IMR-90 (cell line): ENCODE results near the gene CDK5R1. TPM values are rescaled to one million over a fixed set of nuclear protein-coding genes. Genes with fewer than 3 reads are reported as not detected.

ENCODE experiments used
- ATAC-seq: fragments of 200-7000 bp; cut with Tn5 transposase; 2 replicates; pipeline ENCODE4 v1.9.1; 2020; ENCODE audit warnings: low read depth, mild to moderate bottlenecking, moderate library complexity
- BruUV-seq: library from RNA; stranded (reverse); fragments of 400-500 nt; replicated peaks from 2 replicates; lab custom pipeline; 2021; lab: Mats Ljungman, UMichigan
- CTCF ChIA-PET: fragments of 300-600 bp; formaldehyde crosslinking; extraction: SDS; loops from one replicate; lab custom pipeline; 2021; ENCODE audit warnings: antibody characterized with exemption; lab: Yijun Ruan, JAX
- POLR2A ChIA-PET: fragments of 300-600 bp; sonication (Branson Sonifier 250); formaldehyde crosslinking; loops from one replicate; lab custom pipeline; 2022; ENCODE audit warnings: antibody characterized with exemption; ENCODE audit not compliant: unreplicated experiment; lab: Charles Lee
- DNase-seq: peaks from one replicate; pipeline ENCODE4 v3.0.0; 2013
- H2AFZ ChIP-seq: replicated peaks from 2 replicates; pipeline ENCODE3; 2013; ENCODE audit warnings: low read length, mild to moderate bottlenecking; ENCODE audit not compliant: poor library complexity
- H2AK5ac ChIP-seq: 2 replicates; pipeline ENCODE4 v1.6.1; 2013; ENCODE audit warnings: low read depth, low read length, inconsistent platforms
- H2AK9ac ChIP-seq: replicated peaks from 2 replicates; pipeline ENCODE3; 2013; ENCODE audit warnings: mild to moderate bottlenecking, low read depth, low read length, moderate library complexity; ENCODE audit not compliant: poor library complexity
- H2BK120ac ChIP-seq: 2 replicates; pipeline ENCODE4 v1.6.1; 2013; ENCODE audit warnings: low read depth, low read length, inconsistent platforms
- H2BK15ac ChIP-seq: 3 replicates; pipeline ENCODE4 v1.6.1; 2013; ENCODE audit warnings: low read depth, low read length, inconsistent platforms
- H2BK20ac ChIP-seq: 2 replicates; pipeline ENCODE4 v1.6.1; 2013; ENCODE audit warnings: low read depth, mild to moderate bottlenecking, inconsistent platforms, low read length, moderate library complexity
- H2BK5ac ChIP-seq: 2 replicates; pipeline ENCODE4 v1.6.1; 2013; ENCODE audit warnings: mild to moderate bottlenecking, low read depth, low read length, inconsistent platforms; ENCODE audit not compliant: poor library complexity, severe bottlenecking
- H3K14ac ChIP-seq: replicated peaks from 2 replicates; pipeline ENCODE4 v1.6.1; 2013; ENCODE audit warnings: low read depth, low read length, inconsistent platforms
- H3K18ac ChIP-seq: 2 replicates; pipeline ENCODE4 v1.6.1; 2013; ENCODE audit warnings: low read depth, low read length, control low read depth
- H3K23ac ChIP-seq: 2 replicates; pipeline ENCODE4 v1.6.1; 2013; ENCODE audit warnings: low read depth, low read length, inconsistent platforms
- H3K27ac ChIP-seq: 2 replicates; pipeline ENCODE4 v1.5.1; 2013; ENCODE audit warnings: mild to moderate bottlenecking, control low read depth, low read length; ENCODE audit not compliant: insufficient read depth
- H3K27me3 ChIP-seq: 2 replicates; pipeline ENCODE4 v1.6.1; 2013; ENCODE audit warnings: low read length; ENCODE audit not compliant: control insufficient read depth, insufficient read depth
- H3K36me3 ChIP-seq: 2 replicates; pipeline ENCODE4 v1.6.1; 2013; ENCODE audit warnings: low read length, mixed read lengths; ENCODE audit not compliant: control insufficient read depth, insufficient read depth
- H3K4ac ChIP-seq: 2 replicates; pipeline ENCODE4 v1.6.1; 2013; ENCODE audit warnings: low read depth, low read length, inconsistent platforms
- H3K4me1 ChIP-seq: 2 replicates; pipeline ENCODE4 v1.6.1; 2013; ENCODE audit warnings: low read length, mixed read lengths; ENCODE audit not compliant: control insufficient read depth, insufficient read depth
- H3K4me2 ChIP-seq: 2 replicates; pipeline ENCODE4 v1.6.1; 2013; ENCODE audit warnings: low read depth, mild to moderate bottlenecking, control low read depth, low read length, moderate library complexity
- H3K4me3 ChIP-seq: 2 replicates; pipeline ENCODE4 v1.5.1; 2013; ENCODE audit warnings: low read depth, mild to moderate bottlenecking, control low read depth, low read length, moderate library complexity; ENCODE audit not compliant: insufficient read depth
- H3K56ac ChIP-seq: 2 replicates; pipeline ENCODE4 v1.6.1; 2013; ENCODE audit warnings: low read length, inconsistent platforms; ENCODE audit not compliant: insufficient read depth; ENCODE audit errors: extremely low read depth
- H3K79me1 ChIP-seq, 2 experiments: 2 replicates each; pipeline ENCODE4 v1.6.1; 2013; ENCODE audit warnings: low read length in 2 of 2, inconsistent platforms in 1 of 2, low read depth in 1 of 2
- H3K9ac ChIP-seq: 2 replicates; pipeline ENCODE4 v1.6.1; 2013; ENCODE audit warnings: low read depth, low read length, control low read depth
- H3K9me1 ChIP-seq: 2 replicates; pipeline ENCODE4 v1.6.1; 2013; ENCODE audit warnings: low read length, inconsistent platforms; ENCODE audit not compliant: insufficient read depth
- H3K9me3 ChIP-seq: 2 replicates; pipeline ENCODE4 v1.6.1; 2013; ENCODE audit warnings: low read length; ENCODE audit not compliant: control insufficient read depth, insufficient read depth
- H4K20me1 ChIP-seq: 2 replicates; pipeline ENCODE4 v1.6.1; 2013; ENCODE audit warnings: low read length, inconsistent platforms; ENCODE audit not compliant: insufficient read depth
- H4K5ac ChIP-seq: 2 replicates; pipeline ENCODE4 v1.6.1; 2013; ENCODE audit warnings: mild to moderate bottlenecking, low read depth, low read length, control low read depth
- H4K8ac ChIP-seq, 2 experiments: 2 replicates each; pipeline ENCODE4 v1.6.1; 2013; ENCODE audit warnings: low read depth in 2 of 2, low read length in 2 of 2, control low read depth in 1 of 2, inconsistent platforms in 1 of 2
- H4K91ac ChIP-seq: 2 replicates; pipeline ENCODE4 v1.6.1; 2013; ENCODE audit warnings: low read depth, low read length, inconsistent platforms; ENCODE audit not compliant: insufficient read depth
- BHLHE40 ChIP-seq: fragments of 150-350 bp; IDR thresholded peaks from 2 replicates; pipeline ENCODE4 v1.6.1; 2016; ENCODE audit warnings: mild to moderate bottlenecking, low read depth, low read length
- CEBPB ChIP-seq: IDR thresholded peaks from 2 replicates; pipeline ENCODE4 v1.6.1; 2012; ENCODE audit warnings: low read depth, low read length, improper control_type of control experiment
- CHD1 ChIP-seq: IDR thresholded peaks from 2 replicates; pipeline ENCODE4 v1.6.1; 2012; ENCODE audit warnings: low read depth, low read length, improper control_type of control experiment
- ELK1 ChIP-seq: fragments of 150-350 bp; IDR thresholded peaks from 2 replicates; pipeline ENCODE4 v1.6.1; 2016; ENCODE audit warnings: low read depth, mild to moderate bottlenecking, low read length, moderate library complexity, borderline replicate concordance
- FOS ChIP-seq: fragments of 150-350 bp; IDR thresholded peaks from 2 replicates; pipeline ENCODE4 v1.6.1; 2016; ENCODE audit warnings: low read depth, low read length
- MAFK ChIP-seq: IDR thresholded peaks from 2 replicates; pipeline ENCODE4 v1.6.1; 2012; ENCODE audit warnings: low read depth, low read length, improper control_type of control experiment
- MAZ ChIP-seq: IDR thresholded peaks from 2 replicates; pipeline ENCODE4 v1.6.1; 2012; ENCODE audit warnings: low read depth, mild to moderate bottlenecking, low read length, improper control_type of control experiment, moderate library complexity, borderline replicate concordance
- MXI1 ChIP-seq: IDR thresholded peaks from 2 replicates; pipeline ENCODE4 v1.6.1; 2012; ENCODE audit warnings: low read depth, mild to moderate bottlenecking, low read length, moderate library complexity, borderline replicate concordance
- NFE2L2 ChIP-seq: fragments of 150-350 bp; IDR thresholded peaks from 2 replicates; pipeline ENCODE4 v1.6.1; 2016; ENCODE audit warnings: low read depth, mild to moderate bottlenecking, low read length
- POLR2A ChIP-seq: IDR thresholded peaks from 2 replicates; pipeline ENCODE4 v1.6.1; 2012; ENCODE audit warnings: mild to moderate bottlenecking, low read depth, low read length
- RAD21 ChIP-seq: IDR thresholded peaks from 2 replicates; pipeline ENCODE4 v1.6.1; 2012; ENCODE audit warnings: low read length, improper control_type of control experiment
- RCOR1 ChIP-seq: IDR thresholded peaks from 2 replicates; pipeline ENCODE4 v1.6.1; 2012; ENCODE audit warnings: mild to moderate bottlenecking, low read length, improper control_type of control experiment; ENCODE audit not compliant: insufficient replicate concordance
- SMC3 ChIP-seq: fragments of 150-350 bp; IDR thresholded peaks from 2 replicates; pipeline ENCODE4 v1.6.1; 2016; ENCODE audit warnings: low read depth, mild to moderate bottlenecking, antibody characterized with exemption, low read length, moderate library complexity
- USF2 ChIP-seq: fragments of 150-350 bp; IDR thresholded peaks from 2 replicates; pipeline ENCODE4 v1.6.1; 2017; ENCODE audit warnings: mild to moderate bottlenecking, antibody characterized with exemption, low read length, low read depth
- WGBS, 2 experiments: methylation state at CpG; one replicate each; pipeline versions ENCODE4 v1.1.5 to v1.1.7; 2013; ENCODE audit warnings: missing lambda C conversion rate in 2 of 2; ENCODE audit not compliant: insufficient read length in 1 of 2; ENCODE audit errors: extremely low coverage in 2 of 2; 5-methylcytosine and 5-hydroxymethylcytosine counted together
- dilution Hi-C: fragments of 300-500 bp; cut with HindIII; formaldehyde crosslinking; loops from one replicate; pipeline ENCODE4 v1.14.3; 2018; ENCODE audit warnings: low sequenced_read_pairs; ENCODE audit not compliant: unreplicated experiment
- in situ Hi-C: fragments of 300-500 bp; cut with MboI; formaldehyde crosslinking; loops from 3 replicates; pipeline ENCODE4 v1.14.3; 2019; ENCODE audit warnings: low sequenced_read_pairs, inconsistent platforms, mixed read lengths
- intact Hi-C: fragments of 100-400 bp; cut with micrococcal nuclease; formaldehyde crosslinking; loops from 2 replicates; pipeline ENCODE4 v1.10.0; 2022
- polyA plus RNA-seq, 3 experiments: library from polyadenylated mRNA; depleted of rRNA; stranded (reverse); fragments of >200 nt; gene quantifications; 2 replicates each; pipeline ENCODE4 v1.2.3, GENCODE V29; 2012; ENCODE audit warnings: low replicate concordance in 1 of 3
- total RNA-seq: library from RNA; depleted of rRNA; stranded (reverse); fragments of >200 nt; gene quantifications from 2 replicates; pipeline ENCODE4 v1.2.3, GENCODE V29; 2012
- TF ChIP-seq, protein P1 (sequence below): conservative IDR thresholded peaks from 2 replicates; pipeline ENCODE4 v1.5.1; 2012; ENCODE audit warnings: mild to moderate bottlenecking, low read depth, low read length, improper control_type of control experiment

Gene CDK5R1
- total and polyA plus RNA-seq, 2 of the 4 experiments (the other 2 are of a cell fraction): 0.36 to 0.74 TPM

- no peak for DNase-seq
Observed at GRCh38 chr17:32441886-32442285, 44.9 kb upstream of the CDK5R1 start.

More at GRCh38 chr17:32441886-32442285, 44.9 kb upstream of the CDK5R1 start:
- Histone ChIP-seq H3K4me1 (peaks cover 6% of the 10 kb centered on the region), H3K4ac (no peak overlapping the region), H2BK15ac (no peak overlapping the region), H3K4me2 (no peak overlapping the region), H2AK5ac (no peak overlapping the region), H2BK5ac (no peak overlapping the region), H3K36me3 (0 out of 2 replicates have a peak, but pooled peaks cover 2% of the 10 kb centered on the region), H2BK20ac (no peak overlapping the region), H3K9me3 (no peaks in the 10 kb centered on the region), H3K23ac (no peak overlapping the region), H4K8ac (no peak overlapping the region), H2AK9ac (no peak overlapping the region), H4K91ac (no peak overlapping the region), H3K14ac (no peak overlapping the region), H3K9me1 (0 out of 2 replicates have a peak, but pooled peaks cover 3% of the 10 kb centered on the region), H3K27ac (no peak overlapping the region), H3K79me1 (peaks cover 5 to 20% of the 10 kb centered on the region in 2 experiments; a peak in 3 of 4 replicates), H4K20me1 (peaks cover 20% of the 10 kb centered on the region; the same call in 1 of the 2 replicates), H3K18ac (no peak overlapping the region), H2AFZ (no peak overlapping the region), H3K9ac (no peak overlapping the region), H3K4me3 (no peak overlapping the region), H3K27me3 (peaks cover 9% of the 10 kb centered on the region), H2BK120ac (no peak overlapping the region), H4K5ac (no peak overlapping the region), H3K56ac (no peak overlapping the region)
- ATAC-seq: no peak
- TF ChIP-seq RAD21: no peak
- TF ChIP-seq FOS: no peak
- no peak for TF ChIP-seq SMC3
- TF ChIP-seq CHD1: no peak
- TF ChIP-seq RCOR1: no peak
- TF ChIP-seq ELK1: no peak
- TF ChIP-seq, protein P1, sequence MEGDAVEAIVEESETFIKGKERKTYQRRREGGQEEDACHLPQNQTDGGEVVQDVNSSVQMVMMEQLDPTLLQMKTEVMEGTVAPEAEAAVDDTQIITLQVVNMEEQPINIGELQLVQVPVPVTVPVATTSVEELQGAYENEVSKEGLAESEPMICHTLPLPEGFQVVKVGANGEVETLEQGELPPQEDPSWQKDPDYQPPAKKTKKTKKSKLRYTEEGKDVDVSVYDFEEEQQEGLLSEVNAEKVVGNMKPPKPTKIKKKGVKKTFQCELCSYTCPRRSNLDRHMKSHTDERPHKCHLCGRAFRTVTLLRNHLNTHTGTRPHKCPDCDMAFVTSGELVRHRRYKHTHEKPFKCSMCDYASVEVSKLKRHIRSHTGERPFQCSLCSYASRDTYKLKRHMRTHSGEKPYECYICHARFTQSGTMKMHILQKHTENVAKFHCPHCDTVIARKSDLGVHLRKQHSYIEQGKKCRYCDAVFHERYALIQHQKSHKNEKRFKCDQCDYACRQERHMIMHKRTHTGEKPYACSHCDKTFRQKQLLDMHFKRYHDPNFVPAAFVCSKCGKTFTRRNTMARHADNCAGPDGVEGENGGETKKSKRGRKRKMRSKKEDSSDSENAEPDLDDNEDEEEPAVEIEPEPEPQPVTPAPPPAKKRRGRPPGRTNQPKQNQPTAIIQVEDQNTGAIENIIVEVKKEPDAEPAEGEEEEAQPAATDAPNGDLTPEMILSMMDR: no peak
- TF ChIP-seq MAFK: no peak
- TF ChIP-seq CEBPB: no peak
- no peak for TF ChIP-seq MXI1
- no peak for TF ChIP-seq MAZ
- no peak for TF ChIP-seq USF2
- no peak for TF ChIP-seq BHLHE40
- TF ChIP-seq NFE2L2: no peak
- no peak for TF ChIP-seq POLR2A
- in situ Hi-C loops: no loop called here
- dilution Hi-C loops: no loop called here
- no CpG with 5 or more reads among the region's 2 CpGs for WGBS, 2 experiments
- BruUV-seq: no TSS peak
- ChIA-PET CTCF (no interaction called here), POLR2A (no interaction called here)
- intact Hi-C loops: loop anchor here (10.0 kb wide), 1 partner anchor 187 kb away; no protein-coding TSS in a partner anchor
